ENCODE measurements around the gene SCUBE1. TPM values are rescaled to one million over a fixed set of nuclear protein-coding genes. Genes with fewer than 3 reads are reported as not detected.

SCUBE1 gene
- total and polyA plus RNA-seq, 2 donors (not counting 3 experiments of a cell fraction or from before 2014, with no cell fraction given), result 0.07 TPM; not detected in 1

- Histone ChIP-seq H3K27ac (ENCODE audit: insufficient read depth, low read depth, low read length) (no peak overlapping the region), H3K4me1 (ENCODE audit: control insufficient read depth, extremely low read depth, insufficient read depth, low read length) (no peaks in the 10 kb centered on the region), H3K9me3 (replicated peaks; ENCODE audit: control insufficient read depth, insufficient read depth, low read length) (no peaks in the 10 kb centered on the region), H3K27me3 (ENCODE audit: control insufficient read depth in 2 of 2, insufficient read depth in 2 of 2, low read length in 2 of 2) (no peaks in the 10 kb centered on the region), H3K9ac (replicated peaks; ENCODE audit: extremely low read depth, insufficient read depth, low read length) (no peak overlapping the region), H3K79me2 (ENCODE audit: control insufficient read depth, insufficient read depth, low read length) (no peaks in the 10 kb centered on the region), H4K20me1 (replicated peaks; ENCODE audit: control insufficient read depth, extremely low read depth, insufficient read depth, low read length) (no peaks in the 10 kb centered on the region), H2AFZ (ENCODE audit: low read depth, low read length) (no peak overlapping the region), H3K4me3 (replicated peaks in 1 of 3; ENCODE audit: insufficient read depth in 1 of 3, low read depth in 1 of 3, low read length in 3 of 3) (no peak overlapping the region), H3K4me2 (ENCODE audit: insufficient read depth, low read length) (no peak overlapping the region), H3K36me3 (ENCODE audit: control insufficient read depth in 2 of 2, extremely low read depth in 1 of 2, insufficient read depth in 2 of 2, low read length in 2 of 2) (no peaks in the 10 kb centered on the region), H3K9me1 (replicated peaks; ENCODE audit: control insufficient read depth, extremely low read depth, insufficient read depth, low read length) (no peaks in the 10 kb centered on the region)
- ChIA-PET CTCF (no interaction called here), POLR2A (no interaction called here)
- no peak for FAIRE-seq
- TF ChIP-seq, protein P1, sequence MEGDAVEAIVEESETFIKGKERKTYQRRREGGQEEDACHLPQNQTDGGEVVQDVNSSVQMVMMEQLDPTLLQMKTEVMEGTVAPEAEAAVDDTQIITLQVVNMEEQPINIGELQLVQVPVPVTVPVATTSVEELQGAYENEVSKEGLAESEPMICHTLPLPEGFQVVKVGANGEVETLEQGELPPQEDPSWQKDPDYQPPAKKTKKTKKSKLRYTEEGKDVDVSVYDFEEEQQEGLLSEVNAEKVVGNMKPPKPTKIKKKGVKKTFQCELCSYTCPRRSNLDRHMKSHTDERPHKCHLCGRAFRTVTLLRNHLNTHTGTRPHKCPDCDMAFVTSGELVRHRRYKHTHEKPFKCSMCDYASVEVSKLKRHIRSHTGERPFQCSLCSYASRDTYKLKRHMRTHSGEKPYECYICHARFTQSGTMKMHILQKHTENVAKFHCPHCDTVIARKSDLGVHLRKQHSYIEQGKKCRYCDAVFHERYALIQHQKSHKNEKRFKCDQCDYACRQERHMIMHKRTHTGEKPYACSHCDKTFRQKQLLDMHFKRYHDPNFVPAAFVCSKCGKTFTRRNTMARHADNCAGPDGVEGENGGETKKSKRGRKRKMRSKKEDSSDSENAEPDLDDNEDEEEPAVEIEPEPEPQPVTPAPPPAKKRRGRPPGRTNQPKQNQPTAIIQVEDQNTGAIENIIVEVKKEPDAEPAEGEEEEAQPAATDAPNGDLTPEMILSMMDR (IDR thresholded peaks at IDR 0.05; ENCODE audit: extremely low read depth in 1 of 2, insufficient read depth in 1 of 2, low read depth in 1 of 2, low read length in 2 of 2), result no peak
- TF ChIP-seq FOS (IDR thresholded peaks at IDR 0.05; ENCODE audit: borderline replicate concordance, insufficient read depth, low read length) (no peak), JUN (IDR thresholded peaks at IDR 0.05; ENCODE audit: borderline replicate concordance, insufficient read depth, insufficient read length, low read depth) (no peak), GATA2 (IDR thresholded peaks at IDR 0.05; ENCODE audit: insufficient read depth, insufficient read length, low read depth, low read length) (no peak), POLR2AphosphoS5 (IDR thresholded peaks at IDR 0.05; ENCODE audit: insufficient read depth, low read depth, low read length) (no peak), MYC (IDR thresholded peaks at IDR 0.05; ENCODE audit: low read depth, low read length) (no peak), EZH2 (IDR thresholded peaks at IDR 0.05; ENCODE audit: borderline replicate concordance, low read depth, low read length, severe bottlenecking) (no peak), POLR2A (IDR thresholded peaks at IDR 0.05; ENCODE audit: low read depth, low read length) (no peak)
- TF ChIP-seq, protein P2, sequence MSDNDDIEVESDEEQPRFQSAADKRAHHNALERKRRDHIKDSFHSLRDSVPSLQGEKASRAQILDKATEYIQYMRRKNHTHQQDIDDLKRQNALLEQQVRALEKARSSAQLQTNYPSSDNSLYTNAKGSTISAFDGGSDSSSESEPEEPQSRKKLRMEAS (IDR thresholded peaks at IDR 0.05; ENCODE audit: insufficient read depth, insufficient read length), result no peak
- dilution Hi-C loops (cut with MboI; ENCODE audit: extremely low pct_ligation_motif_present, low sequenced_read_pairs) (no loop called here), intact Hi-C loops (cut with micrococcal nuclease) (no loop called here)
- no peak for DNase-seq (ENCODE audit: low read depth, low spot score)
- BruUV-seq (replicated peaks), result no TSS peak
Observed at GRCh38 chr22:43300891-43301676, 42.1 kb downstream of the SCUBE1 start.

Measured in endothelial cell of umbilical vein (primary cell).